Stimulated activated CD4-positive, alpha-beta T cell treated with anti-CD3 and anti-CD28 coated beads, Interleukin-1b, Interleukin-23, amount 100 ng/mL, for 24 hours (primary cell): ENCODE data around the gene TIMM10B.
"Not testable (repeated sequence)": the region's sequence is repeated elsewhere in the genome, so short reads cannot be mapped to it uniquely, and the experiment has no call there.

ENCODE experiments used
- DNase-seq, 4 experiments: peaks; one replicate each; pipeline ENCODE4 v3.0.0-alpha.2; 2020; ENCODE audit warnings: low read depth in 4 of 4, low spot score in 1 of 4

The TIMM10B gene

GRCh38 chr11:6504166-6504565 is 22.9 kb downstream of the TIMM10B start:
- DNase-seq = no peak

- DNase-seq = no peak
Measured at GRCh38 chr11:6505577-6506240, 24.4 kb downstream of the TIMM10B start.

GRCh38 chr11:6516865-6517264 is 35.6 kb downstream of the TIMM10B start:
- DNase-seq = no peak

- no peak for DNase-seq
Measured at GRCh38 chr11:6520265-6520664, 39.0 kb downstream of the TIMM10B start.

GRCh38 chr11:6521946-6522345 is 40.6 kb downstream of the TIMM10B start:
- DNase-seq = not testable (repeated sequence)

- DNase-seq = no peak
Measured at GRCh38 chr11:6523253-6523652, 42.0 kb downstream of the TIMM10B start.

- DNase-seq = no peak
Measured at GRCh38 chr11:6526411-6527135, 45.3 kb downstream of the TIMM10B start.

GRCh38 chr11:6529266-6529665 is 48.0 kb downstream of the TIMM10B start:
- no peak for DNase-seq

- no peak for DNase-seq
Measured at GRCh38 chr11:6530848-6531247, 49.5 kb downstream of the TIMM10B start.

- DNase-seq = no peak
Measured at GRCh38 chr11:6531267-6531752, 50.0 kb downstream of the TIMM10B start.
